HEK293 (cell line): ENCODE data around the gene UBR7.

ENCODE experiments used
- CTCF ChIA-PET: fragments of 350-600 bp; formaldehyde crosslinking; extraction: SDS; loops from one replicate; lab custom pipeline; 2021; ENCODE audit warnings: antibody characterized with exemption; lab: Yijun Ruan, JAX
- POLR2A ChIA-PET: fragments of 300-600 bp; formaldehyde crosslinking; extraction: SDS; loops from one replicate; lab custom pipeline; 2020; ENCODE audit warnings: antibody characterized with exemption, inconsistent platforms; lab: Yijun Ruan, JAX
- H3K27ac ChIP-seq: fragments of 200-500 bp; sonication (Bioruptor generic); 2 replicates; pipeline ENCODE4 v1.5.1; 2014; ENCODE audit warnings: low read depth, low read length, control low read depth, inconsistent platforms; ENCODE audit errors: extremely low read depth
- H3K36me3 ChIP-seq, 2 experiments: fragments of 200-500 bp in 1 of 2; sonication (Bioruptor generic) in 1 of 2; 1 replicate in 1 of 2; 2 replicates in 1 of 2; pipeline ENCODE4 v1.5.1; 2014 to 2017; ENCODE audit warnings: inconsistent platforms in 2 of 2, low read length in 2 of 2; ENCODE audit not compliant: control insufficient read depth in 2 of 2, insufficient read depth in 1 of 2
- H3K4me1 ChIP-seq: fragments of 200-500 bp; sonication (Bioruptor generic); 2 replicates; pipeline ENCODE4 v1.5.1; 2014; ENCODE audit warnings: mild to moderate bottlenecking, low read length, inconsistent platforms; ENCODE audit not compliant: control insufficient read depth, insufficient read depth
- H3K4me3 ChIP-seq: 2 replicates; pipeline ENCODE4 v1.5.1; 2011; ENCODE audit warnings: low read depth, mild to moderate bottlenecking, control low read depth, low read length, moderate library complexity
- H3K9me3 ChIP-seq: fragments of 200-500 bp; sonication (Bioruptor generic); 2 replicates; pipeline ENCODE4 v1.5.1; 2014; ENCODE audit warnings: low read depth, low read length, inconsistent platforms; ENCODE audit not compliant: control insufficient read depth, insufficient read depth
- KLF17 ChIP-seq: fragments of 450-650 bp; formaldehyde crosslinking; IDR thresholded peaks from 2 replicates; pipeline ENCODE4 v1.5.1; 2016; ENCODE audit warnings: missing biosample characterization, missing genetic modification characterization
- ZBTB1 ChIP-seq: fragments of 450-650 bp; formaldehyde crosslinking; IDR thresholded peaks from 2 replicates; pipeline ENCODE4 v1.5.1; 2016; ENCODE audit warnings: missing biosample characterization, missing genetic modification characterization
- ZNF112 ChIP-seq: fragments of 450-650 bp; formaldehyde crosslinking; IDR thresholded peaks from 2 replicates; pipeline ENCODE4 v1.5.0; 2017; ENCODE audit warnings: missing biosample characterization, missing genetic modification characterization
- ZNF121 ChIP-seq: fragments of 450-650 bp; formaldehyde crosslinking; IDR thresholded peaks from 2 replicates; pipeline ENCODE4 v1.5.1; 2016; ENCODE audit warnings: missing biosample characterization, missing genetic modification characterization
- ZNF16 ChIP-seq: fragments of 450-650 bp; formaldehyde crosslinking; IDR thresholded peaks from 2 replicates; pipeline ENCODE4 v1.5.1; 2016; ENCODE audit warnings: low read depth, missing biosample characterization, missing genetic modification characterization
- ZNF174 ChIP-seq: fragments of 450-650 bp; formaldehyde crosslinking; IDR thresholded peaks from 2 replicates; pipeline ENCODE4 v1.5.0; 2017; ENCODE audit warnings: missing biosample characterization, mild to moderate bottlenecking, missing genetic modification characterization
- ZNF184 ChIP-seq: fragments of 450-650 bp; IDR thresholded peaks from 2 replicates; pipeline ENCODE4 v1.5.1; 2018; ENCODE audit warnings: missing biosample characterization, mild to moderate bottlenecking, missing genetic modification characterization
- ZNF211 ChIP-seq: fragments of 450-650 bp; formaldehyde crosslinking; IDR thresholded peaks from 2 replicates; pipeline ENCODE4 v1.5.1; 2016; ENCODE audit warnings: low read depth, missing biosample characterization, missing genetic modification characterization
- ZNF223 ChIP-seq: fragments of 450-650 bp; formaldehyde crosslinking; IDR thresholded peaks from 2 replicates; pipeline ENCODE4 v1.5.1; 2016; ENCODE audit warnings: missing biosample characterization, missing genetic modification characterization
- ZNF274 ChIP-seq, 2 experiments: fragments of 200-500 bp in 1 of 2; fragments of 450-650 bp in 1 of 2; sonication (Bioruptor generic) in 1 of 2; formaldehyde crosslinking in 1 of 2; IDR thresholded peaks; 2 replicates each; pipeline versions ENCODE4 v1.5.1 to v1.6.1; 2014 to 2016; ENCODE audit warnings: borderline replicate concordance in 1 of 2, inconsistent platforms in 1 of 2, low read length in 1 of 2, missing biosample characterization in 1 of 2, missing genetic modification characterization in 1 of 2
- ZNF341 ChIP-seq: fragments of 450-650 bp; formaldehyde crosslinking; IDR thresholded peaks from 2 replicates; pipeline ENCODE4; 2016; ENCODE audit warnings: low read depth, missing biosample characterization, missing genetic modification characterization
- ZNF404 ChIP-seq: fragments of 450-650 bp; formaldehyde crosslinking; IDR thresholded peaks from 2 replicates; pipeline ENCODE4 v1.5.1; 2017; ENCODE audit warnings: missing biosample characterization, missing genetic modification characterization
- ZNF426 ChIP-seq: fragments of 450-650 bp; formaldehyde crosslinking; IDR thresholded peaks from 2 replicates; pipeline ENCODE4 v1.5.1; 2017; ENCODE audit warnings: missing biosample characterization, missing genetic modification characterization, mild to moderate bottlenecking, inconsistent platforms, moderate library complexity
- ZNF555 ChIP-seq: fragments of 450-650 bp; formaldehyde crosslinking; conservative IDR thresholded peaks from 2 replicates; pipeline ENCODE4 v1.5.1; 2017; ENCODE audit warnings: missing biosample characterization, mild to moderate bottlenecking, missing genetic modification characterization, inconsistent platforms
- ZNF558 ChIP-seq: fragments of 450-650 bp; formaldehyde crosslinking; IDR thresholded peaks from 2 replicates; pipeline ENCODE4 v1.5.1; 2016; ENCODE audit warnings: missing biosample characterization, missing genetic modification characterization
- ZNF610 ChIP-seq: fragments of 450-650 bp; formaldehyde crosslinking; IDR thresholded peaks from 2 replicates; pipeline ENCODE4 v1.5.1; 2016; ENCODE audit warnings: missing biosample characterization, missing genetic modification characterization, borderline replicate concordance
- ZNF654 ChIP-seq: fragments of 450-650 bp; formaldehyde crosslinking; IDR thresholded peaks from 2 replicates; pipeline ENCODE4 v1.5.1; 2016; ENCODE audit warnings: low read depth, missing biosample characterization, missing genetic modification characterization
- ZNF660 ChIP-seq: fragments of 450-650 bp; IDR thresholded peaks from 2 replicates; pipeline ENCODE4 v1.5.1; 2018; ENCODE audit warnings: missing biosample characterization, mild to moderate bottlenecking, missing genetic modification characterization
- ZNF768 ChIP-seq: fragments of 450-650 bp; formaldehyde crosslinking; IDR thresholded peaks from 2 replicates; pipeline ENCODE4 v1.5.1; 2018; ENCODE audit warnings: missing biosample characterization, mild to moderate bottlenecking, missing genetic modification characterization
- ZSCAN23 ChIP-seq: fragments of 450-650 bp; formaldehyde crosslinking; IDR thresholded peaks from 2 replicates; pipeline ENCODE4 v1.5.1; 2016; ENCODE audit warnings: missing biosample characterization, missing genetic modification characterization
- TF ChIP-seq, protein P1 (sequence below): fragments of 450-650 bp; formaldehyde crosslinking; IDR thresholded peaks from 2 replicates; pipeline ENCODE4 v1.5.1; 2016; ENCODE audit warnings: missing biosample characterization, missing genetic modification characterization

The UBR7 gene

GRCh38 chr14:93274055-93274806, 67.2 kb downstream of the UBR7 start:
- TF ChIP-seq ZNF426 (tag by site-specific recombination) (no peak), ZNF223 (tag by site-specific recombination) (no peak), ZSCAN23 (no peak), ZNF558 (tag by site-specific recombination) (no peak), ZNF555 (tag by site-specific recombination) (no peak), ZNF404 (tag by site-specific recombination) (no peak), ZNF112 (tag by site-specific recombination) (no peak), KLF17 (tag by site-specific recombination) (no peak), ZNF610 (tag by site-specific recombination) (no peak), ZNF654 (no peak), ZNF660 (tag by site-specific recombination) (no peak), ZNF274 (IDR thresholded peaks at IDR 0.05; ENCODE audit: low read length) (no peak), ZNF274 (tag by site-specific recombination; IDR thresholded peaks at IDR 0.05; ENCODE audit: borderline replicate concordance) (no peak), ZNF184 (tag by site-specific recombination) (no peak), ZNF768 (tag by site-specific recombination) (no peak)
- TF ChIP-seq, protein P1, sequence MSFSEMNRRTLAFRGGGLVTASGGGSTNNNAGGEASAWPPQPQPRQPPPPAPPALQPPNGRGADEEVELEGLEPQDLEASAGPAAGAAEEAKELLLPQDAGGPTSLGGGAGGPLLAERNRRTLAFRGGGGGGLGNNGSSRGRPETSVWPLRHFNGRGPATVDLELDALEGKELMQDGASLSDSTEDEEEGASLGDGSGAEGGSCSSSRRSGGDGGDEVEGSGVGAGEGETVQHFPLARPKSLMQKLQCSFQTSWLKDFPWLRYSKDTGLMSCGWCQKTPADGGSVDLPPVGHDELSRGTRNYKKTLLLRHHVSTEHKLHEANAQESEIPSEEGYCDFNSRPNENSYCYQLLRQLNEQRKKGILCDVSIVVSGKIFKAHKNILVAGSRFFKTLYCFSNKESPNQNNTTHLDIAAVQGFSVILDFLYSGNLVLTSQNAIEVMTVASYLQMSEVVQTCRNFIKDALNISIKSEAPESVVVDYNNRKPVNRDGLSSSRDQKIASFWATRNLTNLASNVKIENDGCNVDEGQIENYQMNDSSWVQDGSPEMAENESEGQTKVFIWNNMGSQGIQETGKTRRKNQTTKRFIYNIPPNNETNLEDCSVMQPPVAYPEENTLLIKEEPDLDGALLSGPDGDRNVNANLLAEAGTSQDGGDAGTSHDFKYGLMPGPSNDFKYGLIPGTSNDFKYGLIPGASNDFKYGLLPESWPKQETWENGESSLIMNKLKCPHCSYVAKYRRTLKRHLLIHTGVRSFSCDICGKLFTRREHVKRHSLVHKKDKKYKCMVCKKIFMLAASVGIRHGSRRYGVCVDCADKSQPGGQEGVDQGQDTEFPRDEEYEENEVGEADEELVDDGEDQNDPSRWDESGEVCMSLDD (tag by site-specific recombination): no peak
- Histone ChIP-seq H3K36me3 (peaks cover 0 to 3% of the 10 kb centered on the region in 2 experiments; a peak in 2 of 3 replicates), H3K4me1 (no peaks in the 10 kb centered on the region), H3K4me3 (no peak overlapping the region), H3K27ac (no peak overlapping the region), H3K9me3 (no peaks in the 10 kb centered on the region)
- CTCF ChIA-PET: interaction anchor here (0.6 kb wide), 1 partner anchor 365 kb away, joined by 4 read pairs; no protein-coding TSS in a partner anchor
- POLR2A ChIA-PET: no interaction called here

GRCh38 chr14:93276031-93276716, 69.1 kb downstream of the UBR7 start:
- Histone ChIP-seq H3K27ac (no peak overlapping the region), H3K9me3 (no peaks in the 10 kb centered on the region), H3K4me3 (no peak overlapping the region), H3K4me1 (peaks cover 8% of the 10 kb centered on the region), H3K36me3 (peaks cover 0 to 3% of the 10 kb centered on the region in 2 experiments; a peak in 2 of 3 replicates)
- TF ChIP-seq ZBTB1: no peak
- TF ChIP-seq ZNF211 (tag by site-specific recombination): no peak
- no peak for TF ChIP-seq ZNF341
- no peak for TF ChIP-seq ZNF16
- no peak for TF ChIP-seq ZNF660 (tag by site-specific recombination)
- TF ChIP-seq ZNF121 (tag by site-specific recombination): no peak
- TF ChIP-seq ZNF174: no peak
- ChIA-PET POLR2A (interaction anchor here (1.0 kb wide), 1 partner anchor 8 kb away, joined by 5 read pairs; no protein-coding TSS in a partner anchor), CTCF (no interaction called here)
